GM18526 (cell line): ENCODE results near the gene KREMEN2.

Source experiments
- POLR2A ChIP-seq: IDR thresholded peaks from 3 replicates; pipeline ENCODE4 v1.6.1; 2011; ENCODE audit not compliant: insufficient read length; ENCODE audit errors: extremely low read depth

The KREMEN2 gene

DNA sequence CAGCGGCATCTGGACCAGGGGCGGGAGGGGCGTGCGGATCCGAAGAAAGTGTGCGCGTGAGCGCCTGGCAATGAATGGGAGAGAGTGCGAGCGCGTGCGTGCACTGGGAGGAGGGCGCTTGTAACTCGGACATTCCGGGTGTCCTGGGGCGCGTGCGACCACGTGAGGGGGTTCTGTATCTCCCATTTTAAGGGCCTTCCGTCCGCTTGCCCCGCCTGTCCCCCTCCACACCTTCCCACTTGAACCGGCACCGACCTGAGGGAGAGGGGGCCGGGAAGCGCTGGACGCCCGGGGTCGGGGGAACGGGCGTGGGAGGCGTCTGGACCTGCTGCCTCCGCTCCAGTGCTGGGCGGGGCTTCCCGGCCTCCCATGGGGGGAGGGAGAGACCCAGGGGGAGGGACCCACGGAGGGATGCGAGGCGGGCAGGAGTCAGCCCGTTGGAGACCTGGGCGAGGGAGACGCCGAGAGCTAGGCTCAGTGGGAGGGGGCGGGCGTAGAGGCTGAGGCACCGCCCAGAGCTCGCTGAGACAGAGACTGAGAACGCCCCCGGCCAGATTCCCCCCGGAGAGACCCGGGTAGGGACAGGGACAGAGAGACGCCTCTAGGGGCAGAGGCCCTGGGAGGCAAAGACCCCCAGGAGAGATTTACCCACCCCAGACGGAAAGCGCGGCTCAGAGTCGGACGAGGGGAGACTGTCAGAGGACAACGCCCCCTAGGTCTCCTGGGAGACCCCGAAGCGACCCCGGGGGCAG lies at the start of gene KREMEN2:
Gene KREMEN2 (plus strand): TSS at position 553 of the 752 bp plus-strand sequence. CDS start 246 bp downstream, outside the sequence.
- TF ChIP-seq POLR2A: no peak

DNA sequence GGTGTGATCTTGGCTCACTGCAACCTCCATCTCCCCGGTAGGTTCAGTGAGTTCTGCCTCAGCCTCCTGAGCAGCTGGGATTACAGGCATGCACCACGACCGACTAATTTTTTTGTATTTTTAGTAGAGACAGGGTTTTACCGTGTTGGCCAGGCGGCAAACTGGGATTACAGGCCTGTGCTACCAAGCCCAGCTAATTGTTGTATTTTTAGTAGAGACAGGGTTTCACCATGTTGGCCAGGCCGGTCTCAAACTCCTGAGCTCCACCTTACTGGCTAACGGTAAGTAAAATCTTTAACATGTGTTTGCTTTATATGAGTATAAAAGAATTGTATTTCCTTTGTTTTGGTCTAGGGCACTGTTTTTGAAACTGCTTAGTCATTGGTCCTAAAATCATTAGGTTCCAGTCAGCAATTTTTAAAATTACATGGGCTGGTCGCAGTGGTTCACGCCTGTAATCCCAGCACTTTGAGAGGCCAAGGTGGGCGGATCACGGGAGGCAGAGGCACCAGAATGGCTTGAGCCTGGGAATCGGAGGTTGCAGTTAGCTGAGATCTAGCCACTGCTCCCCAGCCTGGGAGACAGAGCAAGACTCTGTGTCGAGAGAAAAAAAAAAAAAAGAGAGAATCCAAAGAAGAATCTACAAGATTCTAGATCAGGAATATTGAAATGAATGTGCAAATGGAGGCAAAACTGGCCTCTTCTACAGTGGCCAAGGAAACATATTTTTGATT lies 48.7 kb upstream of the KREMEN2 start:
- no peak for TF ChIP-seq POLR2A

GRCh38 chr16:2919511-2920255 lies 44.4 kb upstream of the KREMEN2 start:
- no peak for TF ChIP-seq POLR2A

GRCh38 chr16:2923481-2923880 lies 40.6 kb upstream of the KREMEN2 start:
- TF ChIP-seq POLR2A: no peak

DNA sequence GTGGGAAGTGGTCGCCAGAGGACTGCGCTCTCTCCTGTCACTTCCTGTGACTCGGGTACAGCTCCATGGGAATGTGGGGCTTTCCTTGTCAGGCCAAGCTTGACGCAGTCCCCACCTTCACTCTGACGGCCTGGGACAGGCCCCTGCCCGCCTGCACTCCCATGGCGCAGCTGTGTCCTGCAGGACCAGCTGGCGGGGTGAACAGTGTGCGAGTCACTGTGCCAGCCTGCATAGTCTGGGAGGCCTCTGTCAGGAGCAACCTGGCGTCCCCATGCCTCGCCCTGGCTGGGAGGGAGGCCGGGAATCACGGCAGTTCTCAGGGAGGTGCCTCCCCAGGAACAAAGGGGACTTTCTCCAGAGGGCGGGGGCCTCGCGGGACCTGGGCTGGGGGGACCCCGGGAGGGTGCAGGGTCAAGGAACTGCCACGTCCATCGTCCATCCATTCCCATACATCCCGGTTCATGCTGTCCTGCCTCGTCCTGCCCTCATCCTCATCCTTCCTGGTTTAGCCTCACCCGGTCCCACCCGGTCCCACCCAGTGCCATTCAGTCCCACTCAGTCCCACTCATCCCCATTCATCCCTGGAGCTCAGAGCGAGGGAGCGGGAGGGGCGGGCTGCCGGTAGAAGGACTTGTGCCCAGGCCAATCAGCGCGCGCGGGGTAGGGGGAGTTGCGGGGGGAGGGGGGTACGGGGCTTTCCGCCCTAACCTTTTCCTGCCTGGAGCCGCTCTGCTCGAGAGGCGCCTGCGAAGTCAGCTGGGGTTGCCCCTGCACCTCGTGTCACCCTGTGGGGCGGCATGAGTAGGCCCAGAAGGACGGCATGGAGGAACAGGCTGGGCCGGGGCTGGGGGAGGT lies 38.9 kb upstream of the KREMEN2 start:
- TF ChIP-seq POLR2A: no peak

DNA sequence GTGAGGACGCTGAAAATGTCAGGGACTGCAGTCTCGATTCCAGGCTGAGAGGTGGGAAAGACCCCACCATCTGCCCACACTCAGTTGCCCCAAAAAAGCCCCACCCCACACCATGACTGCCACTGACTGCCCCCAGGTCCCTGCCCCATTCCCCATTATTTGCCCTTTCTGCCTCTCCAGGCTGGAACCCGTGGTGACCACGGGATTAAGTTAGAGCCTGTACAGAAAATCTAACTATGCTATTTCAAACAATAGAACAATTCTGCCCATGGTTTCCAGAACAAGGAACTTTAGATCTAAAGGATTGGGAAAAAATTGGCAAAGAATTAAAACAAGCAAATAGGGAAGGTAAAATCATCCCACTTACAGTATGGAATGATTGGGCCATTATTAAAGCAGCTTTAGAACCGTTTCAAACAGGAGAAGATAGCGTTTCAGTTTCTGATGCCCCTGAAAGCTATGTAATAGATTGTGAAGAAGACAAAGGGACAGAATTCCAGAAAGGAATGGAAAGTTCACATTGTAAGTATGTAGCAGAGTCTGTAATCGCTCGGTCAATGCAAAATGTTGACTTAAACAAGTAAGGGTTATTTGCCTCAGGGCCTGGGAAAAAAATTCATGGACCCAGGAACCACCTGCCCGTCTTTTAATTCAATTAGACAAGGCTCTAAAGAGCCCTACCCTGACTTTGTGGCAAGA lies 38.0 kb upstream of the KREMEN2 start:
- no peak for TF ChIP-seq POLR2A

GRCh38 chr16:2926650-2926999 lies 37.5 kb upstream of the KREMEN2 start:
- TF ChIP-seq POLR2A: no peak

DNA sequence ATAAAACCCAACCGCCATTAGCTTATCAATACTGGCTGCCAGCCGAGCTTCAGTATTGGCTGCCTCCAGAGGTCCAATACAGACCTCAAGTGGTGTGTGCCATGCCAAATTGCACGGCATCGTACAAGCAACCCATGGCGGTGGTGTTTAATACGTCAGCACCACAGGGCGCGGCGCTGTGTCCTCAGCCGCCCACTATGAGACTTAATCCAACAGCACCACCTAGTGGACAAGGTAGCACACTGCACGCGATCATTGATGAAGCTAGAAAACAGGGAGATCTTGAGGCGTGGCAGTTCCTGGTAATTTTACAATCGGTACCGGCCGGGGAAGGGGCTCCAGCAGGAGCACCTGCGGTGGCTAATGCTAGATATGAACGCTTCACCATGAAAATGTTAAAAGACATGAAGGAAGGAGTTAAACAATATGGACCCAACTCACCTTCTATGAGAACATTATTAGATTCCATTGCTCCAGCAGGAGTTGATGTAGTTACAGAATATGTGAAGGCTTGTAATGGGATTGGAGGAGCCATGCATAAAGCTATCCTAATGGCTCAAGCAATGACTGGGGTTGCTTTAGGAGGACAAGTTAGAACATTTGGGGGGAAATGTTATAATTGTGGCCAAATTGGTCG lies 36.9 kb upstream of the KREMEN2 start:
- no peak for TF ChIP-seq POLR2A

DNA sequence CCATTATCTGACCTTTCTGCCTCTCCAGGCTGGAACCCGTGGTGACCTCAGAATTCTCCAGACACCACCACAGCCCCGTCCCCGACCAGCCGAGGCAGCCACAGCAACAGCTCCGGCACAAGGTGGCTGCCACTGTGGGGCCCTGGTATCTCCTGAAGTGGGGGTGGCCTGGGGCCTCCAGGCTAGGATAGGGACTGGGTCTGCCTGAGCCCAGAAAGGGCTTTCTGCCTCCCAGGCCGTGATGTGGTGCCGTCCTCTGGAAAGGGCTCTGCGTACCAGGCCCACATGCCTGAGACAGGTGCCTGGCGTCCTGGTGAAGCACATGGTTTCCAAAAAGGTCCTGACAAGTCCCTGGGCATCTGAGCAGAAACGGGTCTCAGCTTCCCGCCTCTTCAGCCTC lies 35.3 kb upstream of the KREMEN2 start:
- TF ChIP-seq POLR2A: no peak

- no peak for TF ChIP-seq POLR2A
Measured at GRCh38 chr16:2929693-2930092, 34.4 kb upstream of the KREMEN2 start.

- TF ChIP-seq POLR2A: no peak
Measured at GRCh38 chr16:2930236-2930635, 33.8 kb upstream of the KREMEN2 start.

DNA sequence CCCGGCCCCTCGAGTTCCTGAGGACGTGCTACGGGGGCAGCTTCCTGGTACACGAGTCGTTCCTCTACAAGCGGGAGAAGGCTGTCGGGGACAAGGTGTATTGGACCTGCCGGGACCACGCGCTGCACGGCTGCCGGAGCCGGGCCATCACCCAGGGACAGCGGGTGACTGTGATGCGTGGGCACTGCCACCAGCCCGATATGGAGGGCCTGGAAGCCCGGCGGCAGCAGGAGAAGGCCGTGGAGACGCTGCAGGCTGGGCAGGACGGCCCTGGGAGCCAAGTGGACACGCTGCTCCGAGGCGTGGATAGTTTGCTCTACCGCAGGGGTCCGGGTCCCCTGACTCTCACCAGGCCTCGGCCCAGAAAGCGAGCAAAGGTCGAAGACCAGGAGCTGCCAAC lies 30.9 kb upstream of the KREMEN2 start:
- no peak for TF ChIP-seq POLR2A

GRCh38 chr16:2933701-2934100 lies 30.4 kb upstream of the KREMEN2 start:
- no peak for TF ChIP-seq POLR2A

DNA sequence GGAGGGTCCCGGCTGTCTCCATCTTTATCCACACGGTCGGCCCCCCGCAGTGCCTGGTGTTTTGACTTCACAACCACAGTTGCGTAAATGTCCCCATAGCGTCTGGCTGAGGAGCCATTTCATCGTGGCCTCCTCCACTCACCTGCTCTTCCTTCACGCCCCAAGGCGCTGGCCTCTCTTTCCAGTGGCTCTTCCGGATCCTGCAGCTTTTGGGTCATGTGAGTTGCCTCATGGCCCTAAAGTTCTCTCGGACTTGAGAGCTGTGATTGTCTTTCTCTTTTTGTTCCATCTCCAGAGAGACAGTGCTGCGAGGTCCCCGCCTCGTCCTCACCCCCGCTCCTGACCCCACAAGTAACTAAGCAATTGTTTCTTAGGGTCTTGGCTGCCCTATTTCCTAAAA lies 29.6 kb upstream of the KREMEN2 start:
- TF ChIP-seq POLR2A: no peak

DNA sequence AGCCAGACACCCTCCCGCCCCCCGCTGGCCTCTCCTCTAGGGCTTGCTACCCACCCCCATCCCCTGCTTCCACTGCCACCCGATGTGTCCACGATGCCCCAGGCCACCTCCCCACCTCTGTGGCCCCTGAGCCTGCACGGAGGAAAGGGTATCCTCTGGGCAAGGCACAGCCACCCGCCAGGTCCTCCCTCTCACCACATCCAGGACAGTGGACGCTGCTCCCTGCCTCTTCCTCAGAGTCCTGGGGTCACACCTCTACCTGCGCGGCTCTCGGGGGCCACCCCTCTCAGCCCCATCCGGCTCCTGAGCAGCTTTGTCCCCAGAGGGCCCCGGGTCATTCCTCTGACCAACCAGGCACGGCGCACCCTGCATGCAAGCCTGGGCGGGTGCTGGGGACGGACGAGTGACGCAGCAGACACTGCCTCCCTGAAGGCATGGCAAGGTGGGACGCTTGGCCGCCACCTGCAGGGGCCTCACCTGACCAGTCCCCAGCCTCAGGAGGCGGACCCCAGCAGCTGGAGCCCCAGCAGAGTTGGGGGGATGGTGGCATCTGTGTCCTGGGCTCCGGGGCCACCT lies 27.6 kb upstream of the KREMEN2 start:
- TF ChIP-seq POLR2A: no peak
